GM12891 (cell line): ENCODE data around the gene SLAMF9.
A peak's percentile ranks its signal among the peaks of the same experiment; 100 is the strongest.

Source experiments
- DNase-seq: peaks from one replicate; pipeline ENCODE4 v3.0.0; 2011; ENCODE audit warnings: low spot score; ENCODE audit not compliant: insufficient read length
- FAIRE-seq: peaks from 2 replicates; lab custom pipeline; 2011; peaks lifted over from hg19 to GRCh38; lab: Jason Lieb, UNC
- PAX5 ChIP-seq: IDR thresholded peaks from 2 replicates; pipeline ENCODE4 v1.6.1; 2011; ENCODE audit warnings: low read length, moderate library complexity, mild to moderate bottlenecking; ENCODE audit not compliant: insufficient read depth, severe bottlenecking
- POLR2A ChIP-seq: IDR thresholded peaks from 2 replicates; pipeline ENCODE4 v1.6.1; 2011; ENCODE audit warnings: low read depth, low read length, control low read depth
- POLR2AphosphoS5 ChIP-seq: IDR thresholded peaks from 2 replicates; pipeline ENCODE4 v1.6.1; 2011; ENCODE audit warnings: low read depth, low read length, control low read depth
- POU2F2 ChIP-seq: IDR thresholded peaks from 2 replicates; pipeline ENCODE4 v1.6.1; 2011; ENCODE audit warnings: low read depth, mild to moderate bottlenecking, control low read depth, low read length, moderate library complexity
- SPI1 ChIP-seq: IDR thresholded peaks from 2 replicates; pipeline ENCODE4 v1.6.1; 2011; ENCODE audit warnings: low read depth, low read length, control low read depth
- TAF1 ChIP-seq: IDR thresholded peaks from 2 replicates; pipeline ENCODE4 v1.6.1; 2011; ENCODE audit warnings: low read depth, low read length, control low read depth

The SLAMF9 gene

GRCh38 chr1:159965263-159965662 lies 11.2 kb upstream of the SLAMF9 start:
- no peak for FAIRE-seq
- TF ChIP-seq POU2F2 (no peak), POLR2AphosphoS5 (no peak)
- DNase-seq, result no peak

GRCh38 chr1:159964144-159964543 lies 10.1 kb upstream of the SLAMF9 start:
- FAIRE-seq (no peak), DNase-seq (no peak)
- TF ChIP-seq POLR2AphosphoS5 (no peak), SPI1 (no peak), POU2F2 (no peak), POLR2A (no peak), TAF1 (no peak), PAX5 (no peak)

GRCh38 chr1:159962176-159962575 lies 8.1 kb upstream of the SLAMF9 start:
- DNase-seq (no peak), FAIRE-seq (no peak)
- TF ChIP-seq POU2F2 (no peak), TAF1 (no peak), SPI1 (no peak), POLR2AphosphoS5 (no peak), PAX5 (no peak), POLR2A (no peak)

GRCh38 chr1:159961636-159962035 lies 7.6 kb upstream of the SLAMF9 start:
- DNase-seq (no peak), FAIRE-seq (no peak)
- TF ChIP-seq POU2F2 (no peak), SPI1 (no peak)

GRCh38 chr1:159960721-159961381 lies 6.8 kb upstream of the SLAMF9 start:
- TF ChIP-seq TAF1 (no peak), PAX5 (no peak), POLR2AphosphoS5 (no peak), SPI1 (no peak), POU2F2 (no peak), POLR2A (no peak)
- FAIRE-seq, result no peak
- DNase-seq, result no peak

- no peak for TF ChIP-seq POLR2AphosphoS5
- no peak for TF ChIP-seq SPI1
- TF ChIP-seq POU2F2, result no peak
- no peak for TF ChIP-seq PAX5
- TF ChIP-seq POLR2A, result no peak
- TF ChIP-seq TAF1, result no peak
- FAIRE-seq, result no peak
- no peak for DNase-seq
Observed at GRCh38 chr1:159959451-159959850, 5.4 kb upstream of the SLAMF9 start.

- TF ChIP-seq PAX5 (no peak), POU2F2 (no peak), TAF1 (no peak), POLR2A (no peak), SPI1 (no peak), POLR2AphosphoS5 (no peak)
- DNase-seq (no peak), FAIRE-seq (peak; percentile 48)
Observed at GRCh38 chr1:159958719-159959380, 4.8 kb upstream of the SLAMF9 start.

GRCh38 chr1:159957824-159958268 lies 3.8 kb upstream of the SLAMF9 start:
- TF ChIP-seq SPI1 (no peak), POU2F2 (no peak), POLR2A (no peak), TAF1 (no peak), POLR2AphosphoS5 (no peak), PAX5 (no peak)
- FAIRE-seq (no peak), DNase-seq (no peak)

- FAIRE-seq, result no peak
- no peak for DNase-seq
- TF ChIP-seq POLR2AphosphoS5, result no peak
- TF ChIP-seq POLR2A, result no peak
Observed at GRCh38 chr1:159955456-159955855, 1.4 kb upstream of the SLAMF9 start.

GRCh38 chr1:159952932-159953331 lies 1.1 kb downstream of the SLAMF9 start:
- TF ChIP-seq POLR2AphosphoS5 (no peak), PAX5 (no peak), POU2F2 (no peak), TAF1 (no peak), SPI1 (no peak), POLR2A (no peak)
- FAIRE-seq (no peak), DNase-seq (no peak)
